ENCODE data around the gene TEX35.

DNA sequence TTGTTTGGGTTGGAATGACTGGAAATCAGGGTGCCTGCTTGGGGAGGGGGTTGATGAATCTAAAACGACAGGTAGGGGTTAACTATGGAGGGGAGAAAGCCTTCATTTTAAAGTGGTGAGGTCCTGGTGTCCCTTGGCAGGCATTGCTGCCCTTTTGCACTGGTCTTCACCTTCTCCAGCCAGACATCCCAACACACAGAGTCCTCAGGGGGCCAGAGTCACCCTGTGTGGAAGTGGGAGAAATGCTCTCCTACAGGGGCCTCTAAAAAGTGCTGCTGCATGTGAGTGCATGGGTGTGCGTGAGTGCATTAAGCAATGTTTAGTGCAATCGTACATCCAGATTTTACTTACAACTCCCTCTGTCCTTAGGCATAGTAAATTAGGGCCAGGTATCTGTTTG is 39.0 kb downstream of the TEX35 start:
- TF ChIP-seq, protein P1, sequence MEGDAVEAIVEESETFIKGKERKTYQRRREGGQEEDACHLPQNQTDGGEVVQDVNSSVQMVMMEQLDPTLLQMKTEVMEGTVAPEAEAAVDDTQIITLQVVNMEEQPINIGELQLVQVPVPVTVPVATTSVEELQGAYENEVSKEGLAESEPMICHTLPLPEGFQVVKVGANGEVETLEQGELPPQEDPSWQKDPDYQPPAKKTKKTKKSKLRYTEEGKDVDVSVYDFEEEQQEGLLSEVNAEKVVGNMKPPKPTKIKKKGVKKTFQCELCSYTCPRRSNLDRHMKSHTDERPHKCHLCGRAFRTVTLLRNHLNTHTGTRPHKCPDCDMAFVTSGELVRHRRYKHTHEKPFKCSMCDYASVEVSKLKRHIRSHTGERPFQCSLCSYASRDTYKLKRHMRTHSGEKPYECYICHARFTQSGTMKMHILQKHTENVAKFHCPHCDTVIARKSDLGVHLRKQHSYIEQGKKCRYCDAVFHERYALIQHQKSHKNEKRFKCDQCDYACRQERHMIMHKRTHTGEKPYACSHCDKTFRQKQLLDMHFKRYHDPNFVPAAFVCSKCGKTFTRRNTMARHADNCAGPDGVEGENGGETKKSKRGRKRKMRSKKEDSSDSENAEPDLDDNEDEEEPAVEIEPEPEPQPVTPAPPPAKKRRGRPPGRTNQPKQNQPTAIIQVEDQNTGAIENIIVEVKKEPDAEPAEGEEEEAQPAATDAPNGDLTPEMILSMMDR (conservative IDR thresholded peaks at IDR 0.05) = no peak
- no peak for TF ChIP-seq EZH2 (IDR thresholded peaks at IDR 0.05; ENCODE audit: low read depth)
